ENCODE results near the gene TKTL1.

GRCh38 chrX:154363706-154364439 is 68.3 kb downstream of the TKTL1 start:
- no peak for TF ChIP-seq RBBP5 (IDR thresholded peaks at IDR 0.05; ENCODE audit: borderline replicate concordance, low read depth, low read length)
- TF ChIP-seq, protein P1, sequence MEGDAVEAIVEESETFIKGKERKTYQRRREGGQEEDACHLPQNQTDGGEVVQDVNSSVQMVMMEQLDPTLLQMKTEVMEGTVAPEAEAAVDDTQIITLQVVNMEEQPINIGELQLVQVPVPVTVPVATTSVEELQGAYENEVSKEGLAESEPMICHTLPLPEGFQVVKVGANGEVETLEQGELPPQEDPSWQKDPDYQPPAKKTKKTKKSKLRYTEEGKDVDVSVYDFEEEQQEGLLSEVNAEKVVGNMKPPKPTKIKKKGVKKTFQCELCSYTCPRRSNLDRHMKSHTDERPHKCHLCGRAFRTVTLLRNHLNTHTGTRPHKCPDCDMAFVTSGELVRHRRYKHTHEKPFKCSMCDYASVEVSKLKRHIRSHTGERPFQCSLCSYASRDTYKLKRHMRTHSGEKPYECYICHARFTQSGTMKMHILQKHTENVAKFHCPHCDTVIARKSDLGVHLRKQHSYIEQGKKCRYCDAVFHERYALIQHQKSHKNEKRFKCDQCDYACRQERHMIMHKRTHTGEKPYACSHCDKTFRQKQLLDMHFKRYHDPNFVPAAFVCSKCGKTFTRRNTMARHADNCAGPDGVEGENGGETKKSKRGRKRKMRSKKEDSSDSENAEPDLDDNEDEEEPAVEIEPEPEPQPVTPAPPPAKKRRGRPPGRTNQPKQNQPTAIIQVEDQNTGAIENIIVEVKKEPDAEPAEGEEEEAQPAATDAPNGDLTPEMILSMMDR (IDR thresholded peaks at IDR 0.05; ENCODE audit: control extremely low read depth in 1 of 3, insufficient read depth in 1 of 3, low read depth in 1 of 3, low read length in 3 of 3), result no peak
- TF ChIP-seq TAF1 (IDR thresholded peaks at IDR 0.05; ENCODE audit: low read depth, low read length), result no peak
